HEK293 (cell line): ENCODE measurements around the gene CD44.

Experiments
- CTCF ChIA-PET: fragments of 350-600 bp; formaldehyde crosslinking; extraction: SDS; loops from one replicate; lab custom pipeline; 2021; ENCODE audit warnings: antibody characterized with exemption; lab: Yijun Ruan, JAX
- POLR2A ChIA-PET: fragments of 300-600 bp; formaldehyde crosslinking; extraction: SDS; loops from one replicate; lab custom pipeline; 2020; ENCODE audit warnings: antibody characterized with exemption, inconsistent platforms; lab: Yijun Ruan, JAX
- H3K27ac ChIP-seq: fragments of 200-500 bp; sonication (Bioruptor generic); 2 replicates; pipeline ENCODE4 v1.5.1; 2014; ENCODE audit warnings: low read depth, low read length, control low read depth, inconsistent platforms; ENCODE audit errors: extremely low read depth
- H3K36me3 ChIP-seq, 2 experiments: fragments of 200-500 bp in 1 of 2; sonication (Bioruptor generic) in 1 of 2; 1 replicate in 1 of 2; 2 replicates in 1 of 2; pipeline ENCODE4 v1.5.1; 2014 to 2017; ENCODE audit warnings: inconsistent platforms in 2 of 2, low read length in 2 of 2; ENCODE audit not compliant: control insufficient read depth in 2 of 2, insufficient read depth in 1 of 2
- H3K4me1 ChIP-seq: fragments of 200-500 bp; sonication (Bioruptor generic); 2 replicates; pipeline ENCODE4 v1.5.1; 2014; ENCODE audit warnings: mild to moderate bottlenecking, low read length, inconsistent platforms; ENCODE audit not compliant: control insufficient read depth, insufficient read depth
- H3K4me3 ChIP-seq: 2 replicates; pipeline ENCODE4 v1.5.1; 2011; ENCODE audit warnings: low read depth, mild to moderate bottlenecking, control low read depth, low read length, moderate library complexity
- H3K9me3 ChIP-seq: fragments of 200-500 bp; sonication (Bioruptor generic); 2 replicates; pipeline ENCODE4 v1.5.1; 2014; ENCODE audit warnings: low read depth, low read length, inconsistent platforms; ENCODE audit not compliant: control insufficient read depth, insufficient read depth
- HOXC10 ChIP-seq: sonication (generic); formaldehyde crosslinking; IDR thresholded peaks from 2 replicates; pipeline ENCODE4 v1.8.1; 2023; ENCODE audit warnings: mild to moderate bottlenecking, missing genetic modification reagents
- MYNN ChIP-seq: fragments of 450-650 bp; formaldehyde crosslinking; IDR thresholded peaks from 2 replicates; pipeline ENCODE4 v1.5.1; 2016; ENCODE audit warnings: missing biosample characterization, missing genetic modification characterization, borderline replicate concordance
- OVOL3 ChIP-seq: fragments of 450-650 bp; formaldehyde crosslinking; IDR thresholded peaks from 2 replicates; pipeline ENCODE4 v1.5.1; 2016; ENCODE audit warnings: missing biosample characterization, missing genetic modification characterization
- PRDM10 ChIP-seq: fragments of 450-650 bp; formaldehyde crosslinking; IDR thresholded peaks from 2 replicates; pipeline ENCODE4 v1.5.1; 2016; ENCODE audit warnings: missing biosample characterization, missing genetic modification characterization
- SCRT1 ChIP-seq: fragments of 450-650 bp; formaldehyde crosslinking; IDR thresholded peaks from 2 replicates; pipeline ENCODE4 v1.5.1; 2016; ENCODE audit warnings: missing biosample characterization, missing genetic modification characterization, borderline replicate concordance
- ZBTB20 ChIP-seq: fragments of 450-650 bp; formaldehyde crosslinking; IDR thresholded peaks from 2 replicates; pipeline ENCODE4 v1.5.1; 2016; ENCODE audit warnings: missing biosample characterization, missing genetic modification characterization
- ZNF112 ChIP-seq: fragments of 450-650 bp; formaldehyde crosslinking; IDR thresholded peaks from 2 replicates; pipeline ENCODE4 v1.5.0; 2017; ENCODE audit warnings: missing biosample characterization, missing genetic modification characterization
- ZNF114 ChIP-seq: fragments of 450-650 bp; formaldehyde crosslinking; IDR thresholded peaks from 2 replicates; pipeline ENCODE4 v1.5.0; 2017; ENCODE audit warnings: missing biosample characterization, missing genetic modification characterization
- ZNF121 ChIP-seq: fragments of 450-650 bp; formaldehyde crosslinking; IDR thresholded peaks from 2 replicates; pipeline ENCODE4 v1.5.1; 2016; ENCODE audit warnings: missing biosample characterization, missing genetic modification characterization
- ZNF138 ChIP-seq: fragments of 450-650 bp; formaldehyde crosslinking; IDR thresholded peaks from 2 replicates; pipeline ENCODE4 v1.5.1; 2016; ENCODE audit warnings: missing biosample characterization, missing genetic modification characterization, borderline replicate concordance
- ZNF155 ChIP-seq: fragments of 450-650 bp; formaldehyde crosslinking; IDR thresholded peaks from 2 replicates; pipeline ENCODE4 v1.5.1; 2016; ENCODE audit warnings: missing biosample characterization, missing genetic modification characterization
- ZNF239 ChIP-seq: fragments of 450-650 bp; formaldehyde crosslinking; IDR thresholded peaks from 2 replicates; pipeline ENCODE4 v1.5.1; 2016; ENCODE audit warnings: missing biosample characterization, missing genetic modification characterization
- ZNF274 ChIP-seq, 2 experiments: fragments of 200-500 bp in 1 of 2; fragments of 450-650 bp in 1 of 2; sonication (Bioruptor generic) in 1 of 2; formaldehyde crosslinking in 1 of 2; IDR thresholded peaks; 2 replicates each; pipeline versions ENCODE4 v1.5.1 to v1.6.1; 2014 to 2016; ENCODE audit warnings: borderline replicate concordance in 1 of 2, inconsistent platforms in 1 of 2, low read length in 1 of 2, missing biosample characterization in 1 of 2, missing genetic modification characterization in 1 of 2
- ZNF354C ChIP-seq: fragments of 450-650 bp; formaldehyde crosslinking; IDR thresholded peaks from 2 replicates; pipeline ENCODE4 v1.5.1; 2016; ENCODE audit warnings: missing biosample characterization, missing genetic modification characterization, low read depth, borderline replicate concordance
- ZNF555 ChIP-seq: fragments of 450-650 bp; formaldehyde crosslinking; conservative IDR thresholded peaks from 2 replicates; pipeline ENCODE4 v1.5.1; 2017; ENCODE audit warnings: missing biosample characterization, mild to moderate bottlenecking, missing genetic modification characterization, inconsistent platforms
- ZNF585B ChIP-seq: fragments of 450-650 bp; formaldehyde crosslinking; IDR thresholded peaks from 2 replicates; pipeline ENCODE4 v1.5.1; 2016; ENCODE audit warnings: missing biosample characterization, missing genetic modification characterization
- ZNF660 ChIP-seq: fragments of 450-650 bp; IDR thresholded peaks from 2 replicates; pipeline ENCODE4 v1.5.1; 2018; ENCODE audit warnings: missing biosample characterization, mild to moderate bottlenecking, missing genetic modification characterization
- ZNF785 ChIP-seq: fragments of 450-650 bp; formaldehyde crosslinking; IDR thresholded peaks from 2 replicates; pipeline ENCODE4 v1.5.1; 2016; ENCODE audit warnings: missing biosample characterization, missing genetic modification characterization
- ZNF843 ChIP-seq: fragments of 450-650 bp; formaldehyde crosslinking; IDR thresholded peaks from 2 replicates; pipeline ENCODE4 v1.5.1; 2016; ENCODE audit warnings: missing biosample characterization, missing genetic modification characterization
- TF ChIP-seq, protein P1 (sequence below): fragments of 450-650 bp; formaldehyde crosslinking; IDR thresholded peaks from 2 replicates; pipeline ENCODE4 v1.5.1; 2016; ENCODE audit warnings: missing biosample characterization, missing genetic modification characterization
- TF ChIP-seq, protein P2 (sequence below): fragments of 450-650 bp; formaldehyde crosslinking; IDR thresholded peaks from 2 replicates; pipeline ENCODE4 v1.5.1; 2016; ENCODE audit warnings: missing biosample characterization, missing genetic modification characterization
- TF ChIP-seq, protein P3 (sequence below): fragments of 450-650 bp; formaldehyde crosslinking; IDR thresholded peaks from 2 replicates; pipeline ENCODE4 v1.5.1; 2016; ENCODE audit warnings: missing biosample characterization, missing genetic modification characterization

Gene CD44

DNA sequence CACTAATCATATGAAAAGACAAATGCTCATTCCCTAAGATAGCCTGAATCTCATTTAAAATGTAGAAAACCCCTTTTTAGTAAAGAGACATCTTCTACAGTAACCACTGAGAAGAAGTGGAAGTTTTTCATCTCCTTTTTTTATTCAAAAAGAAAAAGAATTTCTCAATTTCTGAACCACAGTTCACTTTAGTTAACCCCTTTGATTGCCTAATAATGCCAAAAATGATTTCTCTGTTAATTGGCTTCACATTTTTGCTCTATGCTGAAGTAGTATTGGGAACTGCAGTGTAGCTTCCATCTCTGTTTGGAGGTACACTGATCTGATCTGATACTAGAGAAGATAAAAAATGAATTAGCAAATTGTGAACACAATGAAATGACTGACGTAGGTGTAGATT, 58.3 kb downstream of the CD44 start (continued):
- TF ChIP-seq ZNF114 (tag by site-specific recombination) (no peak), ZBTB20 (tag by site-specific recombination) (no peak)

GRCh38 chr11:35200811-35201341, 61.9 kb downstream of the CD44 start:
- H3K9me3 ChIP-seq, result no peaks in the 10 kb centered on the region
- POLR2A ChIA-PET, result no interaction called here
- H3K4me3 ChIP-seq, result no peak overlapping the region
- H3K4me1 ChIP-seq, result no peaks in the 10 kb centered on the region
- CTCF ChIA-PET, result no interaction called here
- H3K36me3 ChIP-seq, result no peaks in the 10 kb centered on the region
- H3K27ac ChIP-seq, result no peak overlapping the region
- TF ChIP-seq ZNF138 (tag by site-specific recombination) (no peak), ZNF585B (no peak), HOXC10 (no peak)
- TF ChIP-seq, all 188 proteins: peak for 0

GRCh38 chr11:35204614-35205013, 65.6 kb downstream of the CD44 start:
- Histone ChIP-seq H3K4me1 (no peaks in the 10 kb centered on the region), H3K4me3 (no peak overlapping the region), H3K27ac (no peak overlapping the region), H3K9me3 (no peaks in the 10 kb centered on the region), H3K36me3 (no peaks in the 10 kb centered on the region)
- ChIA-PET CTCF (no interaction called here), POLR2A (no interaction called here)
- TF ChIP-seq ZNF660 (tag by site-specific recombination) (no peak), PRDM10 (tag by site-specific recombination) (no peak), ZNF155 (no peak), ZNF843 (tag by site-specific recombination) (no peak), MYNN (no peak), ZNF112 (tag by site-specific recombination) (no peak), OVOL3 (no peak), ZNF555 (tag by site-specific recombination) (no peak), ZNF785 (tag by site-specific recombination) (no peak), ZNF274 (IDR thresholded peaks at IDR 0.05; ENCODE audit: low read length) (no peak), ZNF274 (tag by site-specific recombination; IDR thresholded peaks at IDR 0.05; ENCODE audit: borderline replicate concordance) (no peak), SCRT1 (tag by site-specific recombination) (no peak), ZNF239 (tag by site-specific recombination) (no peak), ZNF354C (tag by site-specific recombination) (no peak), ZNF121 (tag by site-specific recombination) (no peak)
- TF ChIP-seq, protein P1, sequence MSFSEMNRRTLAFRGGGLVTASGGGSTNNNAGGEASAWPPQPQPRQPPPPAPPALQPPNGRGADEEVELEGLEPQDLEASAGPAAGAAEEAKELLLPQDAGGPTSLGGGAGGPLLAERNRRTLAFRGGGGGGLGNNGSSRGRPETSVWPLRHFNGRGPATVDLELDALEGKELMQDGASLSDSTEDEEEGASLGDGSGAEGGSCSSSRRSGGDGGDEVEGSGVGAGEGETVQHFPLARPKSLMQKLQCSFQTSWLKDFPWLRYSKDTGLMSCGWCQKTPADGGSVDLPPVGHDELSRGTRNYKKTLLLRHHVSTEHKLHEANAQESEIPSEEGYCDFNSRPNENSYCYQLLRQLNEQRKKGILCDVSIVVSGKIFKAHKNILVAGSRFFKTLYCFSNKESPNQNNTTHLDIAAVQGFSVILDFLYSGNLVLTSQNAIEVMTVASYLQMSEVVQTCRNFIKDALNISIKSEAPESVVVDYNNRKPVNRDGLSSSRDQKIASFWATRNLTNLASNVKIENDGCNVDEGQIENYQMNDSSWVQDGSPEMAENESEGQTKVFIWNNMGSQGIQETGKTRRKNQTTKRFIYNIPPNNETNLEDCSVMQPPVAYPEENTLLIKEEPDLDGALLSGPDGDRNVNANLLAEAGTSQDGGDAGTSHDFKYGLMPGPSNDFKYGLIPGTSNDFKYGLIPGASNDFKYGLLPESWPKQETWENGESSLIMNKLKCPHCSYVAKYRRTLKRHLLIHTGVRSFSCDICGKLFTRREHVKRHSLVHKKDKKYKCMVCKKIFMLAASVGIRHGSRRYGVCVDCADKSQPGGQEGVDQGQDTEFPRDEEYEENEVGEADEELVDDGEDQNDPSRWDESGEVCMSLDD (tag by site-specific recombination), result no peak
- TF ChIP-seq, protein P2, sequence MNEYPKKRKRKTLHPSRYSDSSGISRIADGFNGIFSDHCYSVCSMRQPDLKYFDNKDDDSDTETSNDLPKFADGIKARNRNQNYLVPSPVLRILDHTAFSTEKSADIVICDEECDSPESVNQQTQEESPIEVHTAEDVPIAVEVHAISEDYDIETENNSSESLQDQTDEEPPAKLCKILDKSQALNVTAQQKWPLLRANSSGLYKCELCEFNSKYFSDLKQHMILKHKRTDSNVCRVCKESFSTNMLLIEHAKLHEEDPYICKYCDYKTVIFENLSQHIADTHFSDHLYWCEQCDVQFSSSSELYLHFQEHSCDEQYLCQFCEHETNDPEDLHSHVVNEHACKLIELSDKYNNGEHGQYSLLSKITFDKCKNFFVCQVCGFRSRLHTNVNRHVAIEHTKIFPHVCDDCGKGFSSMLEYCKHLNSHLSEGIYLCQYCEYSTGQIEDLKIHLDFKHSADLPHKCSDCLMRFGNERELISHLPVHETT (tag by site-specific recombination), result no peak
- TF ChIP-seq, protein P3, sequence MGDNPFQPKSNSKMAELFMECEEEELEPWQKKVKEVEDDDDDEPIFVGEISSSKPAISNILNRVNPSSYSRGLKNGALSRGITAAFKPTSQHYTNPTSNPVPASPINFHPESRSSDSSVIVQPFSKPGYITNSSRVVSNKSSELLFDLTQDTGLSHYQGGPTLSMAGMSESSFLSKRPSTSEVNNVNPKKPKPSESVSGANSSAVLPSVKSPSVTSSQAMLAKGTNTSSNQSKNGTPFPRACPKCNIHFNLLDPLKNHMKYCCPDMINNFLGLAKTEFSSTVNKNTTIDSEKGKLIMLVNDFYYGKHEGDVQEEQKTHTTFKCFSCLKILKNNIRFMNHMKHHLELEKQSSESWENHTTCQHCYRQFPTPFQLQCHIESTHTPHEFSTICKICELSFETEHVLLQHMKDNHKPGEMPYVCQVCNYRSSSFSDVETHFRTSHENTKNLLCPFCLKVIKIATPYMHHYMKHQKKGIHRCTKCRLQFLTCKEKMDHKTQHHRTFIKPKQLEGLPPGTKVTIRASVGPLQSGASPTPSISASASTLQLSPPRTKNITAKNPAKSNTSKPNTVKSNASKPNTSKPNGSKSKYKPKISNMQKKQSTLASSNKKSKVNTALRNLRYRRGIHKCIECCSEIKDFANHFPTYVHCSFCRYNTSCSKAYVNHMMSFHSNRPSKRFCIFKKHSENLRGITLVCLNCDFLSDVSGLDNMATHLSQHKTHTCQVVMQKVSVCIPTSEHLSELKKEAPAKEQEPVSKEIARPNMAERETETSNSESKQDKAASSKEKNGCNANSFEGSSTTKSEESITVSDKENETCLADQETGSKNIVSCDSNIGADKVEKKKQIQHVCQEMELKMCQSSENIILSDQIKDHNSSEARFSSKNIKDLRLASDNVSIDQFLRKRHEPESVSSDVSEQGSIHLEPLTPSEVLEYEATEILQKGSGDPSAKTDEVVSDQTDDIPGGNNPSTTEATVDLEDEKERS (tag by site-specific recombination), result no peak
